ENCODE data around the gene RAB20. TPM values are rescaled to one million over a fixed set of nuclear protein-coding genes. Genes with fewer than 3 reads are reported as not detected.
"Not testable (repeated sequence)": the region's sequence is repeated elsewhere in the genome, so short reads cannot be mapped to it uniquely, and the experiment has no call there.

The RAB20 gene
- total RNA-seq, 1 donor from 2014 or later, result 51.3 TPM

GRCh38 chr13:110538632-110539031 lies 22.9 kb downstream of the RAB20 start:
- intact Hi-C loops (cut with DNase I), result no loop called here
- TF ChIP-seq, protein P1, sequence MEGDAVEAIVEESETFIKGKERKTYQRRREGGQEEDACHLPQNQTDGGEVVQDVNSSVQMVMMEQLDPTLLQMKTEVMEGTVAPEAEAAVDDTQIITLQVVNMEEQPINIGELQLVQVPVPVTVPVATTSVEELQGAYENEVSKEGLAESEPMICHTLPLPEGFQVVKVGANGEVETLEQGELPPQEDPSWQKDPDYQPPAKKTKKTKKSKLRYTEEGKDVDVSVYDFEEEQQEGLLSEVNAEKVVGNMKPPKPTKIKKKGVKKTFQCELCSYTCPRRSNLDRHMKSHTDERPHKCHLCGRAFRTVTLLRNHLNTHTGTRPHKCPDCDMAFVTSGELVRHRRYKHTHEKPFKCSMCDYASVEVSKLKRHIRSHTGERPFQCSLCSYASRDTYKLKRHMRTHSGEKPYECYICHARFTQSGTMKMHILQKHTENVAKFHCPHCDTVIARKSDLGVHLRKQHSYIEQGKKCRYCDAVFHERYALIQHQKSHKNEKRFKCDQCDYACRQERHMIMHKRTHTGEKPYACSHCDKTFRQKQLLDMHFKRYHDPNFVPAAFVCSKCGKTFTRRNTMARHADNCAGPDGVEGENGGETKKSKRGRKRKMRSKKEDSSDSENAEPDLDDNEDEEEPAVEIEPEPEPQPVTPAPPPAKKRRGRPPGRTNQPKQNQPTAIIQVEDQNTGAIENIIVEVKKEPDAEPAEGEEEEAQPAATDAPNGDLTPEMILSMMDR (IDR thresholded peaks at IDR 0.05), result no peak
- Histone ChIP-seq H3K27ac (no peak overlapping the region), H3K4me3 (no peak overlapping the region), H3K27me3 (ENCODE audit: low read depth) (no peaks in the 10 kb centered on the region), H3K36me3 (peaks cover 5% of the 10 kb centered on the region), H3K9me3 (no peaks in the 10 kb centered on the region), H3K4me1 (peaks cover 72% of the 10 kb centered on the region)
- DNase-seq (no peak), ATAC-seq (peak in 1 of 2 donors; percentile 14)

DNA sequence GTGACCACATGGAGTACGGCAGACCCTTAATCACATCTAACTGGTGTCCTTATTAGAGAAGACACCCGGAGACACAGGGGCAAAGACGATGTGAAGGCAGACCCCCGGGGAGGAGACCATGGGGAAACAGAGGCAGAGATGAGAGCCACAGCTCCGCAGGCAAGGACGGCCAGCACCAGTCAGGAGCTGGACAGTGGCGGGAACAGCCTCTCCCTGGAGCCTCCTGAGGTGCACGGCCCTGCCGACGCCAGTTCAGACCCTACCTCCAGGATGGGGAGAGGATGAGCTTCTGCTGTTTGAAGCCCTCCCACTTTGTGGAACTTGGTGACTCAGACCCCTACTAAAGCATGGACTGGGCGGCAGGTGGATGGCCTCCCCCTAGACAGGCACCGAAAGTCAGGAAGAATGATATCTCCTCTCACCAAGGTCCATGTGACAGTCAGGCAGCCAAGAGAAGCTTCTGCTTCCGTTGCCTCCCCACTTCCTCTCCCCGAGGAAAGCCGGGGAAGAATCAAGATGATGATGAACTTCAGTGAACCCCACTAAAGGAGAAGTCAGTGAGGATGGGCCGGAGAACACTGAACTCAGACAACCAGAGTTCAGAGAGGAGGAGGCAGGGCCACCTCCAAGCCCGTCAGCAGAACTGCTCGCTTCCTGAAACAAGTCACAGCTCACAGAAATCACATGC lies 25.4 kb downstream of the RAB20 start:
- Histone ChIP-seq H3K27ac (no peak overlapping the region), H3K4me1 (peaks cover 77% of the 10 kb centered on the region), H3K36me3 (peaks cover 5% of the 10 kb centered on the region), H3K4me3 (no peak overlapping the region), H3K9me3 (no peaks in the 10 kb centered on the region), H3K27me3 (ENCODE audit: low read depth) (no peaks in the 10 kb centered on the region)
- TF ChIP-seq, protein P1 (IDR thresholded peaks at IDR 0.05), result no peak
- peak; percentile 72 to 90 for ATAC-seq
- DNase-seq, result peak; percentile 80
- intact Hi-C loops (cut with DNase I), result no loop called here

DNA sequence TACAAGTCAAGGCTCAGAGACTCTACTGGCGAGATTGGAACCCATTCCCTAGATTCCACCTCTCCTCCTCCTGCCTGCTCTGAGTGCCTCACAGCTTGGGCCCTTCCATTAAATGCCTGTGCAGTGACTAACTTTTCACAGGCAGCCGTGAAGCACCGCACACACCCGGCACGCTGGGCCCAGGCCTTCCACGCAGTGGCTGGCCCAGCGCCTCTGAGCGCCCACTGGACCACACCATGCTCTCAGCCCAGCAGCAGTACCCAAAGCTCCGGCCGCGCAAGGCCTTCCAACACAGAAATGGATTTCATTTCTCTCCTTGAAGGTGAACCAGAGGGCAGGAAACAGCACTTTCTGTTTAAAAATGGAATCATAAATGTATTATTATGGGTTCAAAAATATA lies 26.0 kb downstream of the RAB20 start:
- peaks cover 75% of the 10 kb centered on the region for H3K4me1 ChIP-seq
- ATAC-seq (no peak), DNase-seq (no peak)
- H3K27me3 ChIP-seq (ENCODE audit: low read depth), result no peaks in the 10 kb centered on the region
- no peak overlapping the region for H3K27ac ChIP-seq
- H3K9me3 ChIP-seq, result no peaks in the 10 kb centered on the region
- H3K4me3 ChIP-seq, result no peak overlapping the region
- TF ChIP-seq, protein P1 (IDR thresholded peaks at IDR 0.05), result no peak
- H3K36me3 ChIP-seq, result peaks cover 5% of the 10 kb centered on the region
- intact Hi-C loops (cut with DNase I), result no loop called here

DNA sequence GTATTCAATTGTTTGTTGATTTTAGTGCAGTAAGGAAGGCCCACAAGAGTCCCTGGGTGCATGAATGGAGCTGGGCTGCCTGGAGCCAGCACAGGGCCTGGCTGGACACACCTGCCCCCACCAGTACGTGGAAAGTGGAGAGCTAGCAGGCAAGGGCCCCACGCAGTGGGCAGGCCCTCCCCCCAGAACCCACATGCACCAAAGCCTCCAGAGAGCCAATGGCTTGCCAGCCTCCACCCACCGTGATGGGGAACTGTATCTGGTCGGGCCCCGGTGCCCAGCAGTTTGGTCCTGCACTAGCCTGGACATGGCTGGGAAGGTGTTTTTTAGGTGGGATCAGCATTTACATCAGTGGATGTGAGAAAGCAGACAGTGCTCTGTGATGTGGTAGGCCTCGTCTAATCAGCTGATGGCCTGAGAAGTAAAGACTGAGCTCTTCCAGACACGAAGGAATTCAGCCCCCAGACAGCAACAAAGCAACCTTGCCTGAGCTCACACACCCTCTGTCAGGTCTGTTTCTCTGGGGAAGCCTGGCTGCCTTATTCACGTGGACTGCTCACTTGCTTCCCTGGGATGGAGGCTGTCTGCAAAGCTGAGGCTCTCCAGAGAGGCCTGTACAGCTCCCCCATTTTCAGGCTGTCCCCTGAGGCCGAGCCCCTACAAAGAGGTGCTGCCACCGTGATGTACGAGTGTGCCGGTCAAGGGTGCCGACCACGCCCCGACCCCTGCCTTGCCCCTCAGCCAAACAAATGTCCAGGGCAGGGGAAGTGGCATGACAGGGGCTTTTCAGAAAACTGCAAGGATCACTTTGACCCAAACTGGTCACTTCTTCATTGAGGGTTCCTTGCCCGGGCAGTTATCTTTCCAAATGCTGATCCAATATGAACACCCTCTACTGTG lies 27.5 kb downstream of the RAB20 start:
- no peak overlapping the region for H3K27ac ChIP-seq
- DNase-seq, result no peak

GRCh38 chr13:110532258-110532657 lies 29.3 kb downstream of the RAB20 start:
- DNase-seq; H3K9me3 ChIP-seq; intact Hi-C loops (cut with DNase I); H3K27ac ChIP-seq; H3K36me3 ChIP-seq; ATAC-seq; H3K27me3 ChIP-seq (ENCODE audit: low read depth); H3K4me3 ChIP-seq: not testable (repeated sequence)
- peaks cover 76% of the 10 kb centered on the region for H3K4me1 ChIP-seq

More for the DNA sequence above, 27.5 kb downstream of the RAB20 start:
- TF ChIP-seq, protein P1 (IDR thresholded peaks at IDR 0.05), result no peak
- H3K36me3 ChIP-seq, result peaks cover 5% of the 10 kb centered on the region
- H3K4me3 ChIP-seq, result no peak overlapping the region
- H3K9me3 ChIP-seq, result no peaks in the 10 kb centered on the region
- H3K4me1 ChIP-seq, result peaks cover 74% of the 10 kb centered on the region
- H3K27me3 ChIP-seq (ENCODE audit: low read depth), result no peaks in the 10 kb centered on the region
- intact Hi-C loops (cut with DNase I), result no loop called here
- ATAC-seq, result no peak

DNA sequence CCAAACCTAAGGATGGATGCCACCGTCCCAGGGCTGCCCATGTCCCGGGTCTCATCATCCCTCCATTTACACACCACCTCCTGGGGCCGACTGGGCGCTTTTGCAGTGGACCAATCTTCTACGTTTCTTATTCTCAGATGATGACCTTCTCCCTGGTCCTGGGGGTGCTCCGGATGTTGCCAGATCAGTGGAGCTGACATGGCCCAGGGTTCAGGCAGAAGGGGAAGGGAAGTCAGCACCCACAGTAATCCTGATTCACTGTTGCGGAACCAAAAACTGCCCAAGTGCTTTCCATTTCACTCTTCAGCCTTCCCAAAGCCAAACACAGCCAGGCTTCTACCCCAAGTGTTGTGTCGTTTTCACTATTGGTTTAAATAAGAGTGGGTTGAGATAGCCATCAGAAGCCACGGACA lies 29.8 kb downstream of the RAB20 start:
- peak; percentile 74 for DNase-seq
- peak; percentile 34 to 48 for ATAC-seq
- Histone ChIP-seq H3K27me3 (ENCODE audit: low read depth) (no peaks in the 10 kb centered on the region), H3K36me3 (peaks cover 5% of the 10 kb centered on the region), H3K27ac (no peak overlapping the region), H3K9me3 (no peaks in the 10 kb centered on the region), H3K4me1 (peaks cover 78% of the 10 kb centered on the region), H3K4me3 (no peak overlapping the region)
- TF ChIP-seq, protein P1 (IDR thresholded peaks at IDR 0.05), result no peak
- intact Hi-C loops (cut with DNase I), result no loop called here
